Measurements from ENCODE around the gene ATXN2.
"Not testable (repeated sequence)": the region's sequence is repeated elsewhere in the genome, so short reads cannot be mapped to it uniquely, and the experiment has no call there.

The ATXN2 gene

DNA sequence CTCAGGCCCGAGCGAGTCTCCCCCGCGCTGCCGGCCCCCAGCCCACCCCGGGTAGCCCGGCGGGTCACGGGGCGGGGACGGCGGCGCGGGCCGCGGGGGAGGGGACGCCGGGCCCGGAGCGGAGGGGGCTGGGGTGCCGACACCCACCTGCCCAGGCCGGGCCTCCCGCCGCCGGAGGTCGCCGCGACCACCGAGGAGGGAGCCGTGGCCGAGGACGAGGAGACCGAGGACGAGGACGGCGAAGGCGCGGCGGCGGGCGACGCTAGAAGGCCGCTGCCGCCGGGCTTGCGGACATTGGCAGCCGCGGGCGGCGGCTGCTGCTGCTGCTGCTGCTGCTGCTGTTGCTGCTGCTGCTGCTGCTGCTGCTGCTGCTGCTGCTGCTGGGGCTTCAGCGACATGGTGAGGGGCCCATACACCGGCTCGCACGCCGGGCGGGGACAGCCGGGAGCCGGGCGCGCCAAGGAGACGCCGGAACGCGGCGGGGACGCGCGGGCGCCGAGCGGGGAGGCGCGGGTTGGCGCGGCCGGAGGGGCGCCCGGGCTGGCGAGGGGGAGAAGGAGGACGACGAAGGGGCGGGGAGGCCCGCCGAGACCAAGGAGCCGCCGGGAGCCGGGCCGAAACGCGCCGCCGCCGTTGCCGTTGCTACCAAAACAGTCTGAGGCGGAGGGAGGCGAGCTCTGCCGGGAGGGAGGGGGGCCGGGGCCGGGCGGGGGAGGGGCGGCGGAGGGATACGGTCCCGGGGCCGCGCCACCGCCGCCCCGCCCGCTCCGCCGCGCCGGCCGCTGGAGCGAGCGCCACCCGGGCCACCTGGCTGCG is at the start of gene ATXN2:
Gene ATXN2 (minus strand): TSS at position 679 of the 816 bp plus-strand sequence. CDS start 281 bp downstream, at position 398.
- peak; percentile 56 for DNase-seq (ENCODE audit: low read depth)

DNA sequence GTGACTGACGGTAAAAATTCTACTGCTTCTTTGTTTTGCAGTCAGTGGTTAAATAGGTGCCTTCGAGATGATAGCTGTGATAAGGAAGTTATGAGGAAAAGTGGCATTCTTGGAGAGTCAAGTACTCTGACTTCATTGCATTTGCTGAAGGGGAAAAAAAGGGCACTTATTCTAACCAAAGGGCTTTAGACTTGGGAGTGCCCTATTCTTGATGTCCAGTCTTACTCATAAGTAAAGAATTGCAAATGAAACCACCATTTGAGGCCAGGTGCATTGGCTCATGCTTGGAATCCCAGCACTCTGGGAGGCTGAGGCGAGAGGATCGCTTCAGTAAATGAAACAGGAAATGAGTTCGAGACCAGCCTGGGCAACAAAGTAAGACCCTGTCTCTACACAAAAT is 46.3 kb upstream of the ATXN2 start:
- no peak for DNase-seq (ENCODE audit: low read depth)

DNA sequence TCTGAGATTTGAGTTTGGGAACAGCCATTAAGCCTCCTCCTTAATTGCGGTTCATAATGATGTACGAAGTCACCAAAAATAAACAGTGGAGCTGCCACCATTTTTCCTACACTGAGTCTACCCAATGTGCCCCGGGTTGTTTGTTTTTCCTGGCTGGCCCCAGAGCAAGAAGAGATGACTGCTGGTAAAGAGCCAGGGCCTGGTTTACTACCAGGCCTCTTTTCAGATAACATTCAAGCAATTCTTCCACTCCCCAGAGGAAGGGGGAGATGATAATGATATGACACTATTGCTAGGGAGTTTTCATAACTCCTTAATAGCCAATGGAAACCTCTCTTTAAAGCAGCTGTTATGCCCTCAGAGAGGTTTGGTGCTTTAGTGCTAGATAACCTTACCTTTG is 44.3 kb upstream of the ATXN2 start:
- DNase-seq (ENCODE audit: low read depth) = no peak

- DNase-seq (ENCODE audit: low read depth) = no peak
These were observed 43.7 kb upstream of the ATXN2 start for GRCh38 chr12:111642681-111643426.

DNA sequence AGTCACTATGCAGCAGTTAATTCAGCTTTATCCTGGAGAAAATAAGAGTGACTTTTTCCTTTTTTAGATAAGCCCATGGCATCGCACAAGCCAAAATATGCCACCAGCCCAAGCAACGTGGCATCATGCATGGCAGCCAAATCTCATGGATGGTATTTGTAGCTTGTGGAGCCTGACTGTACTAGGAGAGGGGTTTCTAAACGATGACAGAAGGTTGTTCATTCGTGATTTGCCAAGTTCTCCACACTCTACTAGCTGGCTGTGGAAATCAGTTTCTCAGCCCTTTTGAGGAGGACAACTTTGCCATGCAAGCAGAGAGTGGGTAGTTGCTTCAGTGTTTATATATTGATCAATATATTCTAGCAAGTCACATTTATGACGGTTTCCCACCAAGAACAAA is 41.4 kb upstream of the ATXN2 start:
- DNase-seq (ENCODE audit: low read depth) = no peak

GRCh38 chr12:111638556-111638955 is 39.4 kb upstream of the ATXN2 start:
- DNase-seq (ENCODE audit: low read depth) = no peak

- DNase-seq (ENCODE audit: low read depth) = no peak
These were observed 37.3 kb upstream of the ATXN2 start for GRCh38 chr12:111636209-111636945.

DNA sequence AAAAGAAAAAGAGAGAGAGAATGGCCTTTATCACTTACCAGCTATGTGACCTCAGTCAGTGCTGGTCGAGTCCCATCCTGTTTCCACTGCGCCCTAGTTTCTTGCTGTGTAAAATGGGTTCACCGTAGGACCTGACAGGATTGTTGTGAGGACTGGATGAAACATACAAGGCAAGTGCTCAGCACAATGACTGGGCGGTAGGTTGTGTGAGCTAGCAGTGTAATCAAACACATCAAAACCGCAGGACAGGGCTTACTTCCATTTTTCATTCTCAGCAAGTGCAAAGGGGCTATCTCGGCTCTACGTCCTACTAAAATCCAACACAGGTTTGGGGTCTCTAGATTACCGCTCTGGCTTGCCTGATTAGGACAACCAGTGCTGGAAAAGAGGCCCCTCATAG is 36.4 kb upstream of the ATXN2 start:
- no peak for DNase-seq (ENCODE audit: low read depth)

DNA sequence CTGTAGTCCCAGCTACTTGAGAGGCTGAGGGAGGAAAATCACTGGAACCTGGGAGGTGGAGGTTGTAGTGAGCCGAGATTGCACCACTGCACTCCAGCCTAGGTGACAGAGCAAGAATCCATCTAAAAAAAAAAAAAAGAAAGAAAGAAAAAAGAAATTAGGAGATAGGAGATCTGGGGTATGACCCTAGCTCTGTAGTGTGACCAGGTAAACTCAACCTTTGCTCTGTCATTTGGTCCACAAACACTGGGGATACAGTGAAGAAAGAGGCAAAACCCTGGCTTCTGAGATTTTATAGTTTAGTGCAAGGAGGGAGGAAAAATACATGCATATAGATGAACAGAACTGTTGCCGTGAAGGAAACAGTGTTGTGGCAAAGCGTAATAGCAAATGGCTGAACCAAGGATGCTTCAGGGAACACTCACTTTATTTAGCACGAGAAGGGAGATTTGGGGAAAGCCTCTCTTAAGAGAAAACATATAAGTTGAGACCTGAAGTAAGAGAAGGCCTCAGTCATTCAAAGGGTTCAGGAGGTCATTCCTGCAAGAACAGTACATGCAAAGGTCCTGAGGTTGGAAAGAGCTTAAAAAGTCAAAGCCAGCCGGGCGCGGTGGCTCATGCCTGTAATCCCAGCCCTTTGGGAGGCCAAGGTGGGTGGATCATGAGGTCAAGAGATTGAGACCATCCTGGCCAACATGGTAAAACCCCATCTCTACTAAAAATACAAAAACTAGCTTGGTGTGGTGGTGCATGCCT is 29.6 kb upstream of the ATXN2 start:
- no peak for DNase-seq (ENCODE audit: low read depth)

DNA sequence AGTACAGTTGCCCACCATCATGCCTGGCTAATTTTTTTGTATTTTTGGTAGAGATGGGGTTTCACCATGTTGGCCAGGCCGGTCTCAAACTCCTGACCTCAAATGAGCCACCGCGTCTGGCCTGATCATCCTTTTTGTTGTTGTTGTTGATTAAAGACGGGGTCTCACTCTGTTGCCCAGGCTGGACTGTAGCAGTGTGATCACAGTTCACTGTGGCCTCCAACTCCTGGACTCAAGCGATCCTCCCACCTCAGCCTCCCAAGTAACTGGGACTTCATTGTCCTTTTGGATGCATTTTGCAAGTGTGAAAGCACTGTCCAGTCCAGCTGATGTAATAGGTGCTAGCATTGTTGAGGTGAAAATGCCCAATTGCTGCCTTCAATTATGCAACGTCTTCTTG is 27.1 kb upstream of the ATXN2 start:
- no peak for DNase-seq (ENCODE audit: low read depth)

GRCh38 chr12:111624540-111624939 is 25.4 kb upstream of the ATXN2 start:
- no peak for DNase-seq (ENCODE audit: low read depth)

DNA sequence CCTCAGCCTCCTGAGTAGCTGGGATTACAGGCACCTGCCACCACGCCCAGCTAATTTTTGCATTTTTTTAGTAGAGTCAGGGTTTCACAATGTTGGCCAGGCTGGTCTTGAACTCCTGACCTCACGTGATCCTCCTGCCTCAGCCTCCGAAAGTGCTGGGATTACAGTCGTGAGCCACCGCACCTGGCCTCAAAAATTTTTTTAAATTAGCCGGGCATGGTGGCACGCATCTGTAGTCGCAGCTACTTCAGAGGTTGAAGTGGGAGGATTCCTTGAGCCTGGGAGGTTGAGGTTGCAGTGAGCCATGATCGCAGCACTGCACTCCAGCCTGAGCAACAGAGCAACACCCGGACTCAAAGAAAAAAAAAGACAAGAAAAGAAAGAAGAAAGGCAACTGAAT is 18.7 kb upstream of the ATXN2 start:
- DNase-seq (ENCODE audit: low read depth) = not testable (repeated sequence)

GRCh38 chr12:111616177-111616623 is 17.1 kb upstream of the ATXN2 start:
- no peak for DNase-seq (ENCODE audit: low read depth)

GRCh38 chr12:111607239-111607638 is 8.1 kb upstream of the ATXN2 start:
- no peak for DNase-seq (ENCODE audit: low read depth)

- no peak for DNase-seq (ENCODE audit: low read depth)
These were observed 7.7 kb upstream of the ATXN2 start for GRCh38 chr12:111606767-111607230.

- no peak for DNase-seq (ENCODE audit: low read depth)
These were observed 7.0 kb upstream of the ATXN2 start for GRCh38 chr12:111605911-111606766.

DNA sequence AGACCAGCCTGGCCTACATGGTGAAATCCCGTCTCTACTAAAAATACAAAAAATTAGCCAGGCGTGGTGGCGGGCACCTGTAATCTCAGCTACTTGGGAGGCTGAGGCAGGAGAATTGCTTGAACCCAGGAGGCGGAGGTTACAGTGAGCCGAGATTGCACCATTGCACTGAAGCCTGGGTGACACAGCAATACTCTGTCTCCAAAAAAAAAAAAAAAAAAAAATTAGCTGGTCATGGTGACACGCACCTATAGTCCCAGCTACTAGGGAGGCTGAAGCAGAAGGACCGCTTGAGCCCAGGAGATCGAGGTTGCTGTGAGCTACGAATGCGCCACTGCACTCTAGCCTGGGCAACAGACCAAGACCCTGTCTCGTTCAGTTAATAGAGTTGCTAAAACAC is 3.7 kb upstream of the ATXN2 start:
- DNase-seq (ENCODE audit: low read depth) = not testable (repeated sequence)

DNA sequence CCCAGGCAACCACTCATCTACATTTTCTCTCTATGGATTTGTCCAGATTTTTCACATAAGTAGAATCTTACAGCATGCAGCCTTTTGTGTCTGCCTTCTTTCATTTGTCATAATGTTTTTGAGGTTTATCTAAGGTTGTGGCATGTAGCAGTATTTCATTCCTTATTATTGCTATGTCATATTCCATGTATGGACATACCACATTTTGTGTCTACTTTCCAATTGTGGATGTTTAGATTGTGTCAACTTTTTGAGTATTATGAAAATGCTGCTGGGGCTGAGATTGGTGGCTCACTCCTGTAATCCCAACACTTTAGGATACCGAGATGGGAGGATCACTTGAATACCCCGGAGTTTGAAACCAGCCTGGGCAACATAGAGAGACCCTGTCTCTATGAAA is 3.2 kb upstream of the ATXN2 start:
- no peak for DNase-seq (ENCODE audit: low read depth)

DNA sequence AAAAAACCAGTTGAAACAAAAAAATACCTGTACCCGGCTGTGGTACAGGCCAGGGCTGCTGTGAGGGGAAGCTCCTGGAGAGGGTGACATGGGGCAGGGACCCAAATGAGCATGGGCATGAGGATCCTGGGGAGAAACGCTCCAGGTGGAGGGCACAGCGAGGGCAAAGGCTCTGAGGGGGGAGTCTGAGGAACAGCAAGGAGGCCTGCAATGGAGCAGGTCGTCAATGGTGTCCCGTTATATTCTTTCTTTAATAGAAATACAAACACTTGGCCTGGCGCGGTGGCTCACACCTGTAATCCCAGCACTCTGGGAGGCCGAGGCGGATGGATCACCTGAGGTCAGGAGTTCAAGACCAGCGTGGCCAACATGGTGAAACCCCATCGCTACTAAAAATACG is 1.9 kb upstream of the ATXN2 start:
- not testable (repeated sequence) for DNase-seq (ENCODE audit: low read depth)

DNA sequence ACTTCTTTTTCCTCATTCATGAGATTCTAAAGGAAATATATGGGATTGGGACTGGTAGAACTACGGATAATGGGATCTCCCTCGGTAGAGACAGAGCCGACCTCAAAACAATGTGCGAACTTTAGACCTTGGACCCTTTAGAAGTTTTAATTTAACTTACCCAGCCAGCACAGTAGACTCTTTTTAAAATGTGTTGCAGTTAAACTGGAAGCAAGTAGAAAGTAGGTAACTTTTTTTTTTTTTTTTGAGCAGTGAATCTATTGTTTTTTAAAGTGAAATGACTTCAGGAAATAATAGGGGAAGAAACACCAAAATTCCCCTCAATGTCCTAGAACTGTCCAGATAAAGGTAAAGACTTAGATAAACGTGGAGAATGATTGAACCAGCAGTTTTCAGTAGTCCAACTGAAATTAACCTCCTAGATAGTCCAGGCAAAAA is 1.1 kb upstream of the ATXN2 start:
- DNase-seq (ENCODE audit: low read depth) = no peak

All from activated T-helper 9 cell treated with anti-CD3 and anti-CD28 coated beads, Interleukin-2, amount 50 U/mL, for 16 hours (primary cell).